GM19455 (cell line): ENCODE data around the gene BCL2A1.
"Not testable (repeated sequence)": the region's sequence is repeated elsewhere in the genome, so short reads cannot be mapped to it uniquely, and the experiment has no call there.

Source experiments
- ATAC-seq: cut with Tn5 transposase; IDR thresholded peaks from one replicate; pipeline ENCODE4 v1.9.1; 2021; ENCODE audit not compliant: unreplicated experiment

BCL2A1 gene

DNA sequence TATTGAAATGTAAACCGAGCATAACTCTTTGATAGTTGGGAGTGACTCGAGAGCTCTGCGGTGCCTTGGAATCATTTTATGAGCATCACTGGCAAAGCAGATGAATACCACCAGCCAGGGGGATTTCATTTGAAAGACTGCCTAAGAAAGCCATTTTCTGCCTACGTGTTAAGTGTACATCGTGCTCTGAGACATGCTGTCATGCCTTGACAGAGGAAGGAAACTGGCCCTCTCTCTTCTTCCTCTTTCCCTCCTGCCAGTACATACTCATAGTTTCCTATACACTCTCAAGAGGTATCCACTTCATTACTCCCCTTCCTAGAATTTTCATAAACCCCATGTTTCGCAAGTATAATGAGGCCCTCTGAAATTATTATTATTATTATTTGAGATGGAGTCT is 8.8 kb downstream of the BCL2A1 start:
- ATAC-seq, result no peak

DNA sequence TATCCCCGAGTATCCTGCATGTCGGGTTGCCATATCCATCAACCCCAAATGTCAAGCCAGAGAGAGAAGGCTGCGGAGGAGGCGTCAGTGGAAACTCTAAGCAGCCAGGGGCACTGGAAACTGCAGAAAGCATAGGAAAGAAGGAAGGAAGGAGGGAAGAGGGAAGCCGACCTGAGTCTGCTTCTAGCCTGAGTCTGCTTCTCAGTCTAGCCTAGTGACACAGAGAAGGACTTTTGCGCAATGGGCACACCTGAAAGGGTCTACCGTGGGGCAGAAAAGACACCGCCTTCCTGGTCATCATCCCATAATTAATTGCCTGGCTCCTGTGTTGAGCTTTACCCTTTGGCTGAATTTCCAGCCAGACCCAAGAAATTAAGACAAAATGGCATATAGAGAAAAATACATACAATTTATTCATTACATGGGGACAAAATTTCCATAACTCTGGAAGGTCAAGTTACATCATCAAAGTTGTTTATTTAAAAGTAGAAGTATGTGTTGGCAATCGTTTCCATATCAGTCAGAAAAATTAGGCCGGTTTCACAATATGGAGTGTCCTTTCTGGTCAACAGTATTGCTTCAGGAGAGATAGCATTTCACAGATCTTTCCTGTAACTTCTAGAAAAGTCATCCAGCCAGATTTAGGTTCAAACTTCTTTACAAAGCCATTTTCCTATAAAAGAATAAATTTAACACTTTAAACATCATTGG is 10.3 kb downstream of the BCL2A1 start:
- no peak for ATAC-seq

DNA sequence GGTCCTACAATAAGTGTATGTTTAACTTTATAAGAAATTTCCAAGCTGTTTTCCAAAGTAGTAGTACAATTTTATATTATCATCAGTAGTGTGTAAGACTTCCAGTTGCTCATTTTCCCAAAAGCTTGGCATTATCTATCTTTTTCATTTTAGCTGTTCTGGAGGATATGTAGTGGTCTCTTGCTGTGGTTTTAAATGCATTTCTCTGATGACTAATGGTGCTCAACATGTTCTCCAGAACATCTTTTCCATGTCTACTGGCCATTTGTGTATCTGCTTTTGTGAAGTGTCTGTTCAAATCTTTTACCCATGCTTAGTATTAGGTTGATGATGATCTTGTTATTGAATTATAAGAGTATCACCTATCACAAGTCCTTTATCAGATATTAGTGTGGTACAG is 13.3 kb downstream of the BCL2A1 start:
- ATAC-seq, result no peak

DNA sequence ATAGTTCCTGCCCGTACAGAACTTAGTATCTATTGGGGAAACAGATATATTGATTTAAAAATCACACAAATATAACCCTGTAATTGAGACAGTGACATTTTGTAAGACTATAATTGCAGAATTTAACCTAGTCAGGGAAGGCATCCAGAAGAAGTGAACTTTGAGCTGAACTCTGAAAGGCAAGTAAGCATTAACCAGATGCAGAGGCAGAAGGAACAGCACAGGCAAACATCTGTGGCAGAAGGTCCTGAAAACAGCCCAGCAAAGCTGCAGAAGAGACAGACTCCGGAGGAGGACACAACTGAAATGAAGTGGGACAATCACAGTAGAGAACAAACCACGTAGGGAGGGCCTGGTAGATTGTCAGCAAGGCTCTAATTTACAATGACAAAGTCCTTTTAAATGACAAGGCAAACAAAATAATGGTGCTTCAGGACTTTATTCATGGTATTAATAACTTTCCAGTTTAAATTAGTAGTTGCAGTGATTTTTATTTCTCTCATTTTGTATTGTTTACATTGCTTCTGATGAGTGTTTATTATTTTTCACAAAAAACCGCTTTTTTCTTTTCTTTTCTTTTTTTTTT is 14.5 kb downstream of the BCL2A1 start:
- no peak for ATAC-seq

DNA sequence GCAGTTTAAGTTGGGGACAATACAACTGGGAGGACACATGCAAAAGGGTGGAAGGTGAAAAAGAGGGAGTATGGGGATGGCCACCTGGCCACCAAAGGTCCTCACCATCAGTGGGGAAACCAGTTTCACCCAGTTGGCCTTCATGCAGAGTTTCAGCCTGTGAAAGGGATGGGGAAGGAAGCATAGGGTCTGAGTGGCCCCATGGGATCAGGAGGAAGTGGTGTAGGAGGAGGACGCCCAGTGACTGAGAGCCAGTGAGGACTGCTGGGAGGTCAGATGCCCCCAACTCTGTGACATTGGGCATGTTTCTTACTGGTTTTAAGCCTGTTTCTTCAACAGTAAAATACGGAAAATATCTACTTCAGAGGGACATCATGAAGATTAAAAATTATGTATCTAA is 16.3 kb downstream of the BCL2A1 start:
- ATAC-seq, result no peak

DNA sequence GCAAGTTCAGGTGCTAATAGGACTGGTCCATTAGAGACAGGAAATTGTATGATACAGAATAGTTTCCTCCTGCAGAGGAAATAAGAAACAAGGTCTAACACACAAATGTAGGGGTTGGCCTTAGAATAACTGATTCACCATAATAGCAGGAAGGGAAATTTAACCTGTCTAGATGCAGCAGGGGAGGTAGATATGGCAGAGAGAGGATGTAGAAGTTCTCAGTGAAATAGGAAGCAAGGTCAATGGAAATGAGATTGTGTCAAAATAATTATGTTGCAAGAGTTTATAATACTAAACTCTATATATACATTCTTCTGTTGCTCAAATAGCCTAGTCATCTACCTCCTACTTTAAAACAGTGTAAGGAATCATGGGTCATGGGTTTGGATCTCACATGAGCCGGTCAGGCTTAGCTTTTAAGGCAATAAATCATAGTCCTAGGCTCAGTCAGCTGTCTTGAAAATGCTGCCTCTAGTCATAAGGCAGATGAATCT is 17.0 kb downstream of the BCL2A1 start:
- no peak for ATAC-seq

DNA sequence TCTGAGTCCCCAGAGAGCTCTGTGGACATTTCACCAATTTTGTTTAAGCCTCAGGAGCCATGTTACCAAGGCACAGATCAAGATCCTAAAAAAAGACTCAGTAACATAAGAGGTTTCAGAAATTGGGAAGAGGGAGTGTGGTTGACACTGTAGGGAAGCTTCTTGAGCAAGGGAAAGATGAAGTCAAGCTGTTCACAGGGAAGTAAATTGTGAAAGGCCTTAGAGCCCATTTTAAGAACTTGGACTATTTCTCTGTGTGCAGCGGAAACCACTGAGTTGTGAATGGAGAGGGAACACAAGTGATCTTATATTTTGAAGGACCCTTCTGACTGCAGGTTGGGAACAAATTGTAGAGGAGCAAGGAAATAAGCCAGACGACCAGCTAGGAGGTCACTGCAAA is 18.7 kb downstream of the BCL2A1 start:
- ATAC-seq, result no peak

DNA sequence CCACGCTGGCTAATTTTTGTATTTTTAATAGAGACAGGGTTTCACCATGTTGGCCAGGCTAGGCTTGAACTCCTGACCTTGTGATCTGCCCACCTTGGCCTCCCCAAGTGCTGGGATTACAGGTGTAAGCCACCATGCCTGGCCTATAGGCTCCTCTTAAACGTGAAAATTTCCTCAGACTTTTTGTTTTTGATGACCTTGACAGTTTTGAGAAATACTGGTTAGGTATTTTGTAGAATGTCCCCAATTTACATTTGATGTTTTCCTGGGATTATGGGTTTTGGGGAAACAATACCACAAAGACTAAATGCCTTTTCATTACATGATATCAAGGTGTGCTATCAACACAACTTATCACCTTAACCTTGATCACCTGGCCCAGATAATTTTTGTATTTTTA is 20.7 kb downstream of the BCL2A1 start:
- ATAC-seq, result no peak

DNA sequence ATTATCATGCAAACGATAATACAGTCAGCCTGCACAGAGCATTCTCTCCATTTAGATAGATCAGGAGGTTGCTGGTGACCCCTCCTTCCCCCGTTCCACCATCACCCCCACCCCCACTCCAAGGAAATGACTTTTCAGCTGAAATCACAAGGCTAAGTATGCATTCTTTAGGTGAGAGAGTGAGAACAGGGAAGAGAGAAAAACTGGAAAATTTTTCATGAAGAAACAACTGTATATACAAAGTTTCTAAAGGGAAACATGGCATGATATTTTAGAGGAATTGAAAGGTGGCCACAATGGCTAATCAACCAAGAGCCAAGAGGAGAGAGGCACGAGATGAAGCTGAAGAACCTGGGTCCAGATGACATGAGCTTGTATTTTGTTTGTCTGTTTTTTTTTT is 22.2 kb downstream of the BCL2A1 start:
- ATAC-seq, result no peak

DNA sequence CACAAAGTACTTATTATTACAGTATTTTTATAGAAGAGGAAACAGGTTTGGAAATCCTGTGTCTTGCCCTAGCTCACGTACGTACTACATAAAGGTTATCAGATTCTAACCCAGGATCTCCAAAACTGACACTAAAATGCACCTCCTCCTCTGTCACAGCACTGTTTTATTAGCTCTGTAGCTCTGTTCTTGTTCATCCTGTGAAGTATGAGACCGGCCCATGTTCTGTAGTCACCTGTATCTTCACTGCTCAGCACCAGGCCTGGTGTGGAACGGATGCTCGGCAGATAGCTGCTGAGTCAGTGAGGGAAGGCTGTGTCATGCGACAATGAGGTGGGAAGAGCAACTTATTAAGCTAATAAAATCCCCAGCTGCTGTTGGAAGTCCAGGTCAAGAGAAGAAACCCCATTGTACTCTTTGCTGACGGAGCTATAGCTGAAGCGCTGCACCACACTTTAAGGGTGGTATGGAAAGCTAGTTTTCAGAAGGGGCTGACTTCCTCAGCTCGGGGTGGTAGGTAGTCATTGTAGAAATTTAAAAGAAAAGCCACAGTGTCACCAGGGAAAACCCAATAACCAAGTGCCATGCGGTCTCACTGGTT is 22.8 kb downstream of the BCL2A1 start:
- ATAC-seq, result no peak

DNA sequence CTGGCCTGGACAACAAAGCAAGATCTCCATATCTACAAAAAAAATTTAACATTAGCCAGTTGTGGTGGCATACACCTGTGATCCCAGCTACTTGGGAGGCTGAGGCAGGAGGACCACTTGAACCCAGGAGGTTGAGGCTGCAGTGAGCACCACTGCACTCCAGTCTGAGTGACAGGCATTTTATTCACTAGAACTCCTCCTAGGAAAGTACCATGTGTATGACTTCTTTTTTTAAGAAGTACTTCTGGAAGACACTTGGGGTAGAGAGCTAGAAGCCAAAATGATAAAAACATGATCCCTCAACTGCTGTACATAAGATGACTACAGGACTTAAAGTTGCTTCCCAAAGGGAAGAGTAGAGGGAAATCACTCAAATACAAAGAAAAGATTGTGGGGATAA is 24.0 kb downstream of the BCL2A1 start:
- no peak for ATAC-seq

DNA sequence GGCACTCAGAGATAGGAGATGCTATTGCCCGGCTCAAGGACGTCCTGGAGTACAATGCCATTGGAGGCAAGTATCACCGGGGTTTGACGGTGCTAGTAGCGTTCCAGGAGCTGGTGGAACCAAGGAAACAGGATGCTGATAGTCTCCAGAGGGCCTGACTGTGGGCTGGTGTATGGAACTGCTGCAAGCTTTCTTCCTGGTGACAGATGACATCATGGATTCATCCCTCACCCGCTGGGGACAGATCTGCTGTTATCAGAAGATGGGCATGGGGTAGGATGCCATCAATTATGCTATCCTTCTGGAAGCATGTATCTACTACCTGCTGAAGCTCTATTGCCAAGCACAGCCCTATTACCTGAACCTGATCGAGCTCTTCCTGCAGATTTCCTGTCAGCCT is 26.4 kb downstream of the BCL2A1 start:
- ATAC-seq, result no peak

DNA sequence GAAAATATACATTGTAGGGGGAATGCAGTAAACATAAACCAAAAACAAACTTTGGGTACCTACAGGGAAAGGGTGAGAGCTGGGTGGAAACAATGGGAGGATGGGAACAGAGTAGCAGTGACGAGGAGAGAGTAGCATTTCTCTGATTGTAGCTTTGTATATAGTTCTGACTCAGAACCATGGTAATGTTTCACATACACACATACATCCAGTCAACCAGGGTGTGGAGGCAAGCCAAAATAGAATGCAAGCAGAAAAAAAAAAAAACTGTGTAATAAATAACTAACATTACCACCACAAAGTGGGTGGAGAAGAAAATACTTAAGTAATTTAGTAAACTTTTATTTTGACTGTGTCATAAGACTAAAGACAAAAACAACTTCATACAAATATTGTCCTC is 27.2 kb downstream of the BCL2A1 start:
- ATAC-seq, result no peak

DNA sequence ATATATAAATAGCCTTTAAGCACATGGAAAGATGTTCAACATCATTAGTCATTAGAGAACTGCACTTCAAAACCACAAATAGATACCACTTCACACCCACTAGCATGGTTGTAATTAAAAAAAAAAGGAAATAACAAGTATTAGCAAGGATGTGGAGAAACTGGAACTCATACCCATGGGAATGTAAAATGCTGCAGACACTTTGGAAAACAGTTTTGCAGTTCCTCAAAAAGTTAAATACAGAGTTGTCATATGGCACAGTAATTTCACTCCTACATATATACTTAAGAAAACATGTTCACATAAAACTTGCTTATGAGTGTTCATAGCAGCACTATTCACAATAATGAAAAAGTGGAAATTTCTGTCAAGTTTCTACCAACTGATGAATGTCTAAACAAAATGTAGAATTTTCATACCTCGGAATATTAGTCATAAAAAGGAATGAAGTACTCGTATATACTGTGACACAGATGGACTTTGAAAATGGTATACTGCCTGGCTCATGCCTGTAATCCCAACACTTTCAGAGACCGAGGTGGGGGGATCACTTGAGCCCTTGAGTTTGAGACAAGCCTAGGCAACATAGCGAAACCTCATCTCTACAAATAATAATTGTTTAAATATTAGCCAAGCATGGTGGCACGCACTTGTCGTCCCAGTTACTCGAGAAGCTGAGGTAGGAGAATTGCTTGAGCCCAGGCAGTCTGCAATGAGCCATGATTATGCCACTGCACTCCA is 28.1 kb downstream of the BCL2A1 start:
- ATAC-seq, result no peak

DNA sequence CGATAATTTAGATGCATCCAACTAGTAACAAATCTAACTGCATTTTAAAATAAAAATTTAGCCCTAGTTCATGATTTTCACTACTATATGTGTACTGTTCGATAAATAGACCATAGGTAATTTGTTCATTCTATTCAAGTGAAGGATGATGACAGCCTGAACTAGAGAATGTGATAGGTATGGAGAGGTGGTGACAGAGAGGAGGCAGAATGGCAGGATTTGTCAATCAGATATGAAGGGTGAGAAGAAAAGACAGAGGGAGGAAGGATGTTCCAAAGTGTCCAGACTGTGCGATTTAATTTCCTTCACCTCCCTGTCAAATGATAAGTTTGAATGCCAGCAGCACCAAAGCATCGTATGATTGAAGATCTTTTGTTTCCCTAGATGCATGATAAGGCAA is 31.6 kb downstream of the BCL2A1 start:
- ATAC-seq, result no peak

DNA sequence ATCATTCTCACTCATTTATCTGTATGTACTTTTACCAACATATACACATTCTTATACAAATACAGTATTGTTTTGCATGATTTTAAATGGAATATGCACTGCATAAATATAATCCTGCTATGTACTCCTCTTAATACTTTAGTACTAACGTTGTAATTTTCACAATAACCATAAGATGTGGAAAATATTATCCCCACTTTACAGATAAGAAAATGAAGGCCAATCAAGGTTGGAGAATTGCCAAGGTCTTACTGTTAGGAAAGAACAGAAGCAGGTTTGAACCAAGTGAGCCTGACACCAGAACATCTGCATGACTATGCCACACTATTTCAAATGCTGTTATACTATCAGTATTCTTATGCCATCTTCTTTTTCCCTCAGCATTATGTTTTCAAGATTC is 32.9 kb downstream of the BCL2A1 start:
- no peak for ATAC-seq

DNA sequence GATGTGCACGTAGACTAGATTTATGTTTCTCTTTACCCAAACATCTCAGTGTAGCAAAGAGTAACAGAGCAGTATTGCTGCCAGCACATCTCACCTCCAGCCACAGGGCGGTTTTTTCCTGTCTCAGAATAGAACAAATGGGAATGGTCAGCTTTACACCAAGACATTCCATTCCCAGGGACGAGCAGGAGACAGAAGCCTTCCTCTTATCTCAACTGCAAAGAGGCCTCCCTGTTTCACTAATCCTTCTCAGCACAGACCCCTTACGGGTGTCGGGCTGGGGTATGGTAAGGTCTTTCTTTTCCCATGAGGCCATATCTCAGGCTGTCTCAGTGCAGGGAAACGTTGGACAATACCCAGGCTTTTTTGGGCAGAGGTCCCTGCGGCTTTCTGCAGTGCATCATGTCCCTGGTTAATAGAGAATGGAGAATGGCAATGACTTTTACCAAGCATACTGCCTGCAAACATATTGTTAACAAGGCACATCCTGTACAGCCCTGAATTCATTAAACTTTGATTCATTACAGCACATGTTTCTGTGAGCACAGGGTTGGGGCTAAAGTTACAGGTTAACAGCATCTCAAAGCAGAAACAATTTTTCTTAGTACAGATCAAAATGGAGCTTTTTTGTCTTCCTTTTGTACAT is 35.3 kb downstream of the BCL2A1 start:
- ATAC-seq, result not testable (repeated sequence)

DNA sequence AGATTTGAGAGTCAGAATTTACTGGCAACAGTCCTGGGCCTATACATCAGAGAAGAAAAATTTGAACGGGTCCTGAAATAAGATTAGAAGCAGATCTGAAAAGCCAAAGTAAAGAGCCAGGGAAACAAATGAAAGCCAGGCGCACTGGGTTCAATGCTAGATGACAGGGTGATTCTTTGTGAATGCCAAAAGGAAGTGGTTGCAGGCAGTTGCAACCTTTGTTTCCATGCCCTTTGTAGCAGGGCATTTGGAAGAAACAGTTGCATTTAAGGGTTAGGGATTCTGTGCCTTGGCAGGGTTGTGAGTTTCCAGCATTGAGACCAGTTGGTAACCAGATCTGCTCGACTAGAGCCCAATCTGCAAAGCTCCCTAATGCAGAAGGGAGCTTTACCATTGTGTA is 37.8 kb downstream of the BCL2A1 start:
- ATAC-seq, result no peak

DNA sequence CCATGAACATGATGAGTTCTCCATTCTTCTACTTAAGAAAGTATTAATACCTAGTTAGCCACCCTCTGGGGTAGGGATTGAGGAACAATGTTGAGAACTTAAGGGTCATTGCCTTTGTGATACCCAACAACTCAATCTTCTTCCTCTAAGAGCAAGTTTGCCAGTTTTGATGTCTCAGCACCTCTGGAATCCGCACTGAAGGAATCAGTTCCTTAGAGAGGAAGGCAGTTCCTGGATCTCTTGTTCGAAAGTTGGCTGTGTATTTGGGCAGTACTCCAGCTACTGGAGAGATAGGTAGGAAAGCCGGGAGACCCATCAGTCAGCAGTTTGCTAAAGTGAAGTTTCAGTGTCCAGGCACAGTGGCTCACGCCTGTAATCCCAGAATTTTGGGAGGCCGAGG is 38.5 kb downstream of the BCL2A1 start:
- ATAC-seq, result no peak

DNA sequence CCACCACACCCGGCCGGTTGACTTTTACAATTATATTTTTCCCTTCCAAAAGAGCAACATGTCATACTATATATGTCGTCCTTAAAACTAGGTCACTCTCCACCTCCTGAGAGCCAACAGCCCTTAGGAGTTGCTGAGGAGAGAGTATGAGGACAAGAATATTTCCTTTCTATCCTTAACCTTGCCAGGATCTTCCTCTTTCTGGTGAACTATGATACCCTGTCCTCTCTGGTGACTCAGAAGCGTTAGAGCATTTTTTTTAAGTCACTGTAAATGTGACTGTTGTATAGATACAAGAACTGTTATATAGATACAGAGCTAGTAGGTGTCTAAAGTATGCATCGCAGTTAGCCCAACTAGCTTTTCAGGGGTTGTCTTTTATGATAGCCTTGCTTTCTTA is 40.5 kb downstream of the BCL2A1 start:
- ATAC-seq, result no peak

DNA sequence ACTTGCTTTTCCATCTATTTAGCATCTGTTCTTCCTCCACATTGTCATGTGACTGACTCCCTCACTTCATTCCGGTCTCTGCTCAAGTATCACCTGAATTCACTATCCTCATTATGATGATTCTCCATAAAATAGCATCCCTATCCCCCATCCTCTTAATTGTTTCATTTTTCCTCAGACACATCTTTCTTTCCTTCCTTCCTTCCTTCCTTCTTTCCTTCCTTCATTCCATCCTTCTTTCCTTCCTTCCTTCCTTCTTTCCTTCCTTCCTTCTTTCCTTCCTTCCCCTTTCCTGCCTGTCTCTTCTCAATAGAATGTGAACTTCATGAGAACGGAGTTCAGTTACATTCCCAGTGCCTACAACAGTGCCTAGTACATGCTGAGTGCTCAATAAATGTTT is 41.6 kb downstream of the BCL2A1 start:
- no peak for ATAC-seq
